Gastroesophageal sphincter (tissue), 4 donors: Measurements from ENCODE around the gene OPN4. TPM values are rescaled to one million over a fixed set of nuclear protein-coding genes. Genes with fewer than 3 reads are reported as not detected.

Source experiments
- ATAC-seq: fragments of 150-250 bp; one replicate; pipeline ENCODE4 v1.9.1; 2016; ENCODE audit warnings: mild to moderate bottlenecking, moderate library complexity
- H3K27ac ChIP-seq, 4 donors: fragments of 200-600 bp; sonication (generic) in 3 of 4; 1 replicate in 3 of 4; 2 replicates in 1 of 4; pipeline ENCODE4 v1.5.1; 2016 to 2019
- H3K27me3 ChIP-seq: fragments of 200-600 bp; sonication (generic); one replicate; pipeline ENCODE4 v1.5.1; 2019
- H3K36me3 ChIP-seq, 2 donors: fragments of 200-600 bp; sonication (generic); one replicate each; pipeline ENCODE4 v1.5.1; 2019; ENCODE audit warnings: control low read depth in 1 of 2
- H3K4me1 ChIP-seq, 3 donors: fragments of 200-600 bp; sonication (generic); 1 replicate in 2 of 3; 2 replicates in 1 of 3; pipeline ENCODE4 v1.5.1; 2016 to 2019; ENCODE audit warnings: control low read depth in 2 of 3
- H3K4me3 ChIP-seq, 2 donors: fragments of 200-600 bp; sonication (generic); one replicate each; pipeline ENCODE4 v1.5.1; 2019; ENCODE audit warnings: mild to moderate bottlenecking in 1 of 2, moderate library complexity in 1 of 2
- H3K9me3 ChIP-seq, 3 donors: fragments of 200-600 bp; sonication (generic); one replicate each; pipeline ENCODE4 v1.5.1; 2017 to 2019; ENCODE audit warnings: control low read depth in 2 of 3
- CTCF ChIP-seq, 4 experiments: fragments of 200-600 bp in 2 of 4; fragments of 450-650 bp in 2 of 4; sonication (generic) in 1 of 4; IDR thresholded peaks; one replicate each; pipeline ENCODE4 v1.5.1; 2017 to 2019; ENCODE audit warnings: antibody characterized with exemption in 4 of 4, mild to moderate bottlenecking in 2 of 4, moderate library complexity in 2 of 4
- EP300 ChIP-seq: sonication (generic); formaldehyde crosslinking; IDR thresholded peaks from one replicate; pipeline ENCODE4 v1.6.1; 2017; ENCODE audit warnings: antibody characterized with exemption, mild to moderate bottlenecking
- POLR2A ChIP-seq, 2 donors: fragments of 450-650 bp; IDR thresholded peaks; one replicate each; pipeline ENCODE4 v1.6.1; 2017; ENCODE audit warnings: antibody characterized with exemption in 2 of 2, mild to moderate bottlenecking in 2 of 2, moderate library complexity in 1 of 2
- POLR2AphosphoS5 ChIP-seq: sonication (generic); formaldehyde crosslinking; IDR thresholded peaks from one replicate; pipeline ENCODE4 v1.6.1; 2017; ENCODE audit warnings: antibody characterized with exemption
- WGBS, 2 donors: methylation state at CpG; one replicate each; pipeline ENCODE4 v1.1.5; 2018; ENCODE audit warnings: low coverage in 1 of 2; 5-methylcytosine and 5-hydroxymethylcytosine counted together
- total RNA-seq, 4 donors: library from RNA; depleted of rRNA; stranded (reverse); fragments of >200 nt; gene quantifications; one replicate each; pipeline ENCODE4 v1.1.0, GENCODE V29; 2016

The OPN4 gene
- total RNA-seq, 4 donors from 2014 or later: not detected

GRCh38 chr10:86678999-86679792, 24.8 kb downstream of the OPN4 start:
- no peaks in the 10 kb centered on the region for H3K9me3 ChIP-seq
- no peak for TF ChIP-seq POLR2A (IDR thresholded peaks at IDR 0.05)
- TF ChIP-seq EP300: no peak
- no peak for TF ChIP-seq POLR2AphosphoS5
- H3K4me1 ChIP-seq: peaks cover 0 to 100% (median 30%) of the 10 kb centered on the region in 3 donors
- no peak overlapping the region for H3K4me3 ChIP-seq
- H3K27me3 ChIP-seq: no peaks in the 10 kb centered on the region
- 73 to 100% methylated on average over 1 to 5 of the region's 13 CpGs for WGBS, 2 donors
- no peaks in the 10 kb centered on the region for H3K36me3 ChIP-seq
- peak overlapping the region in 3 of 4 donors; percentile 89 to 92 (median 89) for H3K27ac ChIP-seq
- ATAC-seq: no peak

DNA sequence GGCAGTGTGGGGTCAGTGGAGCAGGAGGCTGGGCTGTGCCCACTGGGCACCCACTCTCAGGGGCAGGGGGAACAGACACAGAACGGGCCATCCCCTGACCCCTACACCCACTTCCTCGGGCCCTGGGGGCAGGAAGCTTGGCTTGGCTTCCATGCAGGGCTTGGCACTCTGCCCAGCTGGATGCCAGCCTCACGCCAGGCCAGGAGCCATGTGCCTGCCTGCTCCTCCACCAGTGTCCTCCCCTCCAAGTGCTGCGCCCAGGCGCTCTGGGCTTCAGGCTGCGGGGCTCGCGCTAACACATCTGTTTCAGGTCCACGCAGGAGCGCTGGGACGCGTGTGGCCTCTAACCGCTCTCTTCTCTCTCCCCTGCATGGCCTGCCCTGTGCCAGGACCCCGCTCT, 26.7 kb downstream of the OPN4 start:
- H3K36me3 ChIP-seq: peaks cover 0 to 3% of the 10 kb centered on the region in 2 donors
- H3K27me3 ChIP-seq: peaks cover 7% of the 10 kb centered on the region
- H3K9me3 ChIP-seq: no peaks in the 10 kb centered on the region
- 95% methylated on average over 10 of the region's 14 CpGs; no CpG with 5 or more reads in 1 of the 2 donors for WGBS, 2 donors
- peak; percentile 16 for ATAC-seq
- no peak for TF ChIP-seq POLR2A (IDR thresholded peaks at IDR 0.05)
- TF ChIP-seq POLR2AphosphoS5: peak; percentile 25
- TF ChIP-seq CTCF (IDR thresholded peaks at IDR 0.05): no peak
- no peak for TF ChIP-seq EP300
- H3K4me1 ChIP-seq: peaks cover 0 to 100% (median 38%) of the 10 kb centered on the region in 3 donors
- no peak overlapping the region for H3K4me3 ChIP-seq
- H3K27ac ChIP-seq: peak overlapping the region; percentile 44 to 92 (median 89)

- 54 to 84% methylated on average over 6 to 8 of the region's 22 CpGs for WGBS, 2 donors
- no peak for TF ChIP-seq POLR2A (IDR thresholded peaks at IDR 0.05)
- TF ChIP-seq CTCF (IDR thresholded peaks at IDR 0.05): no peak
- TF ChIP-seq POLR2AphosphoS5: no peak
- TF ChIP-seq EP300: no peak
- no peak overlapping the region for H3K4me3 ChIP-seq
- no peak for ATAC-seq
- H3K4me1 ChIP-seq: peaks cover 0 to 100% (median 38%) of the 10 kb centered on the region in 3 donors
- H3K27ac ChIP-seq: peak overlapping the region; percentile 44 to 92 (median 89)
- H3K9me3 ChIP-seq: no peaks in the 10 kb centered on the region
- peaks cover 7% of the 10 kb centered on the region for H3K27me3 ChIP-seq
- H3K36me3 ChIP-seq: peaks cover 0 to 4% of the 10 kb centered on the region in 2 donors
Measured at GRCh38 chr10:86681722-86682386, 27.5 kb downstream of the OPN4 start.

GRCh38 chr10:86682675-86683074, 28.3 kb downstream of the OPN4 start:
- H3K4me1 ChIP-seq: peaks cover 0 to 100% (median 43%) of the 10 kb centered on the region in 3 donors
- peaks cover 0 to 4% of the 10 kb centered on the region in 2 donors for H3K36me3 ChIP-seq
- no peak overlapping the region for H3K4me3 ChIP-seq
- no peak for ATAC-seq
- H3K27ac ChIP-seq: peak overlapping the region in 3 of 4 donors; percentile 89 to 92 (median 89)
- H3K27me3 ChIP-seq: peaks cover 7% of the 10 kb centered on the region
- TF ChIP-seq CTCF (IDR thresholded peaks at IDR 0.05): no peak
- no peak for TF ChIP-seq POLR2AphosphoS5
- no peak for TF ChIP-seq POLR2A (IDR thresholded peaks at IDR 0.05)
- TF ChIP-seq EP300: no peak
- WGBS, 2 donors: 40% methylated on average over 1 of the region's 2 CpGs; no CpG with 5 or more reads in 1 of the 2 donors
- no peaks in the 10 kb centered on the region for H3K9me3 ChIP-seq

GRCh38 chr10:86684331-86685097, 30.2 kb downstream of the OPN4 start:
- peaks cover 0 to 4% of the 10 kb centered on the region in 2 donors for H3K36me3 ChIP-seq
- no peak overlapping the region for H3K4me3 ChIP-seq
- no peaks in the 10 kb centered on the region for H3K9me3 ChIP-seq
- H3K4me1 ChIP-seq: peaks cover 0 to 100% (median 52%) of the 10 kb centered on the region in 3 donors
- H3K27me3 ChIP-seq: peaks cover 7% of the 10 kb centered on the region
- peak overlapping the region; percentile 10 to 92 (median 89) for H3K27ac ChIP-seq
- peak; percentile 44 for ATAC-seq
- TF ChIP-seq POLR2AphosphoS5 (peak; percentile 57), CTCF (IDR thresholded peaks at IDR 0.05) (peak in 3 of 4 experiments; percentile 52 to 70 (median 54)), EP300 (no peak), POLR2A (IDR thresholded peaks at IDR 0.05) (no peak)
- WGBS, 2 donors: 7 to 40% methylated on average over 3 of the region's 9 CpGs
